ENCODE results near the gene EML6. TPM values are rescaled to one million over a fixed set of nuclear protein-coding genes. Genes with fewer than 3 reads are reported as not detected.

EML6 gene
- total and polyA plus RNA-seq, 2 of the 13 experiments (the other 11 are each of a cell fraction or from before 2014, with no cell fraction given), result 17.2 to 32.4 TPM

GRCh38 chr2:54901224-54901986, 177.9 kb downstream of the EML6 start (continued):
- TF ChIP-seq ZNF687 (CRISPR knock-in tag; IDR thresholded peaks at IDR 0.05) (no peak), KDM6A (CRISPR knock-in tag; IDR thresholded peaks at IDR 0.05; ENCODE audit: low read depth) (no peak), ZBTB37 (CRISPR knock-in tag; IDR thresholded peaks at IDR 0.05) (no peak), ZNF577 (CRISPR knock-in tag; IDR thresholded peaks at IDR 0.05; ENCODE audit: borderline replicate concordance, low read depth) (no peak), ZBTB3 (CRISPR knock-in tag; IDR thresholded peaks at IDR 0.05; ENCODE audit: borderline replicate concordance, low read depth) (no peak), RXRA (CRISPR knock-in tag; IDR thresholded peaks at IDR 0.05) (no peak)

GRCh38 chr2:54902763-54903162, 179.3 kb downstream of the EML6 start:
- intact Hi-C loops (cut with micrococcal nuclease; ENCODE audit: unreplicated experiment), result no loop called here
- H3K4me3 ChIP-seq (replicated peaks in 1 of 3; ENCODE audit: insufficient read depth in 1 of 3, low read depth in 2 of 3, low read length in 3 of 3), result no peak overlapping the region
- H3K36me3 ChIP-seq (replicated peaks in 1 of 2; ENCODE audit: control insufficient read depth in 1 of 2, insufficient read depth in 2 of 2, low read length in 2 of 2), result no peaks in the 10 kb centered on the region
- no TSS peak for BruUV-seq (replicated peaks)
- no peak overlapping the region for H3K27ac ChIP-seq (ENCODE audit: extremely low read length, insufficient read depth, low read length)
- H2AFZ ChIP-seq (ENCODE audit: low read length), result no peak overlapping the region
- no peak overlapping the region for H3K9ac ChIP-seq (ENCODE audit: insufficient read depth, low read depth, low read length)
- no peak for ATAC-seq
- peaks cover 26% of the 10 kb centered on the region for H3K4me1 ChIP-seq (ENCODE audit: insufficient read depth, low read length)
- ChIA-PET POLR2A (no interaction called here), CTCF (ENCODE audit: low intra/inter-chr PET ratio, low total read pairs) (no interaction called here)
- no peak overlapping the region for H3K4me2 ChIP-seq (ENCODE audit: low read depth, low read length)
- no peaks in the 10 kb centered on the region for H4K20me1 ChIP-seq (ENCODE audit: insufficient read depth, low read length)
- in situ Hi-C loops (cut with HindIII; ENCODE audit: extremely low pct_ligation_motif_present, low pct_unique_long_range_greater_than_20kb), result no loop called here
- H3K27me3 ChIP-seq (ENCODE audit: control insufficient read depth in 1 of 2, insufficient read depth in 2 of 2, low read length in 2 of 2), result no peaks in the 10 kb centered on the region
- H3K9me3 ChIP-seq (ENCODE audit: low read length), result no peaks in the 10 kb centered on the region
- FAIRE-seq, result no peak
- 93% methylated on average over 7 of the region's 7 CpGs for WGBS (ENCODE audit: low lambda C conversion rate)
- H3K79me2 ChIP-seq (ENCODE audit: insufficient read depth, low read length), result no peaks in the 10 kb centered on the region
- DNase-seq (ENCODE audit: low spot score), result no peak
- TF ChIP-seq ZNF225 (CRISPR knock-in tag; IDR thresholded peaks at IDR 0.05), result no peak
- no peak for TF ChIP-seq PLSCR1 (CRISPR knock-in tag; IDR thresholded peaks at IDR 0.05; ENCODE audit: borderline replicate concordance)
- no peak for TF ChIP-seq KDM2A (CRISPR knock-in tag; IDR thresholded peaks at IDR 0.05; ENCODE audit: borderline replicate concordance, low read depth)
- TF ChIP-seq ZNF251 (CRISPR knock-in tag; IDR thresholded peaks at IDR 0.05), result no peak
- TF ChIP-seq SNAPC4 (CRISPR knock-in tag; IDR thresholded peaks at IDR 0.05), result no peak
